GM21381 (cell line): ENCODE results near the gene OAT.
"Not testable (repeated sequence)": the region's sequence is repeated elsewhere in the genome, so short reads cannot be mapped to it uniquely, and the experiment has no call there.

Experiments
- ATAC-seq: cut with Tn5 transposase; IDR thresholded peaks from one replicate; pipeline ENCODE4 v1.9.1; 2021; ENCODE audit warnings: mild to moderate bottlenecking, moderate library complexity; ENCODE audit not compliant: unreplicated experiment

OAT gene

DNA sequence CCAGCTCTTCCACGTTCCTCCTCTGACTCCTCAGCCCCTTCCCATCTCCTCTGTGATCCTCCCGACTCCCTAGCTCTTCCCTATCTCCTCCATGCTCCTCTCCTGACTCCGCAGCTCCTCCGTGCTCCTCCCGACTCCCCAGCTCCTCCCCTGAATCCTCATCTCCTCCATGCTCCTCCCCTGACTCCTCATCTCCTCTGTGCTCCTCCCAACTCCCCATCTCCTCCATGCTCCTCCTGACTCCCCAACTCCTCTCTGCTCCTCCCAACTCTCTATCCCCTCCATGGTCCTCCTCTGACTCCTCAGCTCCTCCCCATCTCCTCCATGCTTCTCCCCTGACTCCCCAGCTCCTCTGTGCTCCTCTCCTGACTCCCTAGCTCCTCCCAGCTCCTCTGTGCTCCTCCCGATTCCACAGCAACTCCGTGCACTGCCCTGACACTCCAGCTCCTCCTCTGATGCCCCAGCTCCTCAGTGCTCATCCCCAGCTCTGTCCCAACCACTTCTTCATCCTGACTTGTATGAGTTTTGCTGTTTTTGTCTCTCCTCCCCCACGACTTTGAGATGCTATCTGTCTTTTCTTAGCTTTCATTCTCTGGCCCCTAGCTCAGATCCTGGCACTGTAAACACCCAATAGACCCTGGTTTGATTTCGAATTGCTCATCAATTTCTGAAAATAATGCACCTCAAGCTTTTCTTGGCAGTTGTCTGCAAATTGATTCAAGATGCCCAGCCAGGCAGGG is 38.3 kb downstream of the OAT start:
- no peak for ATAC-seq

DNA sequence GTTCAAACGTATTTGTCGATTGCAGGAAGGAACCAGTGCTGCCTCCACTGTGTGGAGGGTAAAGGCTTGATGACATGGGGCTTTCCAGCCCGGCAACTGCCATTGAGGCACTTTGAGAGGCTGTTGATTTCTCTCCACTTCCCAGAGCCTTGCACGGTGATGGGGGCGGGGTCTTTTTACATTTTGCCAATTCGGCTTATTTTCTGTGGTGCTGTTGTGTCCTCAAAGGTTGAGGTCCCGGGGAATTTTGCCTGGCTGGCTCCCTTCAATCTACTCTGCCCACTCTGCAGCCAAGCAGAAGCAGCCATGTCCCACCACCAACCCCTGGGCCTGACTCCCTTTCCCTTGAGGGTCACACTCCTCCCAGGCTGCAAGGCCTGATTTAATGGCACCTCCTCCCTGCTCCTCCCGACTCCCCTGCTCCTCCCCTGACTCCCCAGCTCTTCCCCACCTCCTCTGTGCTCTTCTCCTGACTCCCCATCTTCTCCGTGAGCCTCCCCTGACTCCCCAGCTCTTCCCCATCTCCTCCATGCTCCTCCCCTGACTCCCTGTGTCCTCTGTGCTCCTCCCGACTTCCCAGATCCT is 39.0 kb downstream of the OAT start:
- no peak for ATAC-seq

DNA sequence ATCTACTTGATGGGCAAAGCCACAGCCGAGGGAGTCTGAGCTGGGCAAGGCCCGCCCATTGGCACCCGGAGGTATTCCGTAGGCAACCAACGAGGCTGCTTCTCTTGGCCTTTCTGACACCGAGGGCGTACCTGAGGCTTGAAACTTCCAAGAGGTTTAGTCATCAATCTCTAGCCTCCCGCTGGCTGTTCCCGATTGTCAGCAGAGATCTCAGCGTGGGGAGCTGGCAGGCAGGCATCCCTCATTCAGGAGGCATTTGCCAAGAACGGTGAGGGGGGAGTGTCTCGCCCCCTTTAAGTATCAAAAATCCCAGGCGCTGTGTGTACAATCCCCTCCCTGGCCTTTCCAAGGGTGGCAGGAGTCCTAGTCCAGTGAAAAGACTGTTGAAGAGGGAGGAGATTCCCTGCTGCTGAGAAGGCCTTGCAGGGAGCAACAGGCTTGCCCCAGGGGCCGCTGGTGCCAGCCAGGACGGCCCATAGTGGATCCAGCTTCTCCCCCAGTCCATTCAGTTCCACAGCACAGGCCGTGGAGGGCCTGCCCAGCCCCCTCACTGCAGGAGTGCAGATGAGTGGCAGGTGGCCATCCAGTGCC is 39.7 kb downstream of the OAT start:
- no peak for ATAC-seq

DNA sequence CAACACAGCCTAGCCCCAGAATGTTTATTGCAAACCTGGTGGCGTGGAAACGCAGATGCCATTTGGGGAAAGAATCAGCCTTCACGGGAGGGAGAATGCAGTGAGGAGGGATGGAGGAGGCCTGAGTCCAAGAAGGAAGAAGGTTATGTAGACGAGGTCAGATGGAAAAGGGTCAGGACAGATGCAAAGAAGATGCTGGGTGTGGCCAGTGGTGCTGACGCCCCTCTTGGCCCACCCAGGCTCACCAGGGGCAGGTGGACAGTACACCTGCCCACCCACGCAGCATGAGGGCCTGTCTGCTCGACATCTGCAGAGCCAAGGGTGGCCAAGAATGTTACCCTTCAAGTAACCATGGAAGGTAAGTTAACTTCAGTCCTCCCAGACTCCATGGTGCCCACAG is 40.5 kb downstream of the OAT start:
- no peak for ATAC-seq

DNA sequence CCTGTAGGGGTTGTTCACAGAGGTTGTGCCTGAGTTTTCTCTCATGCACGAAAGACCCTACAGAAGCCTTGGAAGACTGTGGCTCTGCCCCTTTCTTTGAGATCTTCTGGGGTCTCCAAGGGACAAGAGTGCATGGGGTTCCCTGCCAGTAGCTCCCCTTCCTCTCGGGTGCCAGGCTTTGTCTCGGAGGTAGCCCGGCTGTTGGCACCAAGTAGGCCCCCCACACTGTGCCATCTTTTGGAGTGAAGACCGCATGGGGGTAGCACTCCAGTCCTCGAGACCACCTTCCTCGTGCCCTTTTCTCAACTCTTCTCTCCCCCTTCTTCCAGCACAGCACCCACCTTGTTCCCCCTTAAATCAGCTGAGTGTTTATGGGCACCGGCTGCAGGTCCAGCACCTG is 41.6 kb downstream of the OAT start:
- no peak for ATAC-seq

DNA sequence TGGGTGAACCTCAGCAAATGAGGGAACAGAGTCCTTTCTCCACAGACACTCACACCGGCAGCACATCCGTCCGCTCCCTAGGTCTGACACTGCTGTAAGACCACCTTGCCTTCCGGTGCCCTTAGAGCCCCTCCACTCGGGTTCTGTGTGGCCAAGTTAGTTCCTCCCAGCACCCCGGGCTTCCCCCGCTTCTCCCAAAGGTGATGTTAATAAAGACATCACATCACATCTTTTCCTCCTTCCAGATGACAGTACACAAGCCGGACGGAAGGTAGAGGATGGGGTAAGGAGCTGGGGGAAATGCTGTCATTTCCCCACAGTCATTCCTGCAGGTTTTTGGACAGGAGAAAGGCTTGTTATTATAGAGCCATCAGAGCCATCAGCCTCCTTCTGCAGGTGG is 42.3 kb downstream of the OAT start:
- ATAC-seq: no peak

DNA sequence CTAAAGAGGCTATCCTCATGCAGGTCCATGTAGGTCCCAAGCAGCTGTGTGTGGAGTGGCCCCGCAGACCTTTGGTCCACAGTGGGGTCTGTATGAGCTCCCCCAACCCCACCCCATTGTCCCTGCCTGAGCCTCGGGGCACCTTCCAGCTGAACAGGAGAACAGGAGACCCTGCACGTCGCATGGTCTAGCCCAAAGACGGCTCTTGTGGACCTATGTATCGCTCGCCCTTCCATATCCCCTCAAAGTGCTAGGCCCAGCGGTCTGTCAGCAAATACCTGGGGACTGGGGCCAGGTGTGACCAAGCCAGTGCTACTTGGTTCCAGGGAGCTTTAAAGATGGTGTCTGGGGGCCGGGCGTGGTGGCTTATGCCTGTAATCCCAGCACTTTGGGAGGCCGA is 43.0 kb downstream of the OAT start:
- no peak for ATAC-seq

DNA sequence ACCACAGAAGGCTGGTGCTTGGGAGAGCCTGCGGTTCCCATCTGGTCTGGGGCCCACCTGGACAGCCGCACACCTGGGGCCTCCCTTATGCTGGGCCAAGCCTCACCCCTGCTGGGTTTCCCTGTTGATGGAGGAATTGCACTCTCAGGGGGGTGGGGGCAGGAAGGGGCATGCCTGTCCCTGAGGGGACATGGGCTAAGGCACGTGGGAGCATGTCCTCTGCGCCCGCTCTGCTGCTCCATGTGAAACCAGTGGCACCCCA is 43.4 kb downstream of the OAT start:
- ATAC-seq: no peak

DNA sequence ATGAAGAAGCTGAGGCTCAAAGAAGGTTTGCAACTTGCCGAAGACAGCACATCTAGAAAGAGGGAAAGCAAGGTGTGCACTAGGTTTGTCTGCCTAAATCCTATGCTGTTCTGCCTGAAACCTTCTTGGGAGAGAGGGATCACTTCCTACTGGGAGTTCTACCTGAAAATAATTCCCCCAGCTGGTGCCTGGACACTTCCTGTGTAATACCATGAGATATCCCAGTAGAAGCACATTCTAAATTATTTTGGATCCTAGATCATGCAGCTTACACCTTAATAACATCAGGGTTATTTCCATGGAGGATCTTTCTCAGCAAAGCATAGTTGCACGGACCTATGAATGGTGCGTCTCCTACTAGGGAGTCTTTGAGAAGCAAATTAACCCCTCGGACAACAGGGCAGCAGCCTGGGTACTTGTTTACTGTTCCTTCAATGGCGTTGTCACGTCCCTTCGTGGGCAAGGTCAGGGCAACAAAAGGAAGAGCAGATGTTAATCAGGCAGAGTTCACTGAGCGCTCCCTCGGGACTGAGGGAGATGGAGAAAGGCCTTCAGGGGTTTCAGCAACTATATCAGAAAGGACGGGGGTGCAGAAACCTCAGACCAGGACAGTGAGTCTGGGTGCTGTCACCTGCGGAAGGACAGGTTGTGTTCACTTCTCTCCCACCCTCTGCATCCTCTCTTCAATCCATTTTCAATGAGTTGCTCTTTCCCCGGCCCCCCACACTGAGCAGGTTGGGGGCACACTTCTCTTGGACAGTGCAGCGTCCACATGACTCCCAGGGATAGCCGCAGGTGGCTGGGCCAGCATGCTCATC is 44.0 kb downstream of the OAT start:
- ATAC-seq: no peak

DNA sequence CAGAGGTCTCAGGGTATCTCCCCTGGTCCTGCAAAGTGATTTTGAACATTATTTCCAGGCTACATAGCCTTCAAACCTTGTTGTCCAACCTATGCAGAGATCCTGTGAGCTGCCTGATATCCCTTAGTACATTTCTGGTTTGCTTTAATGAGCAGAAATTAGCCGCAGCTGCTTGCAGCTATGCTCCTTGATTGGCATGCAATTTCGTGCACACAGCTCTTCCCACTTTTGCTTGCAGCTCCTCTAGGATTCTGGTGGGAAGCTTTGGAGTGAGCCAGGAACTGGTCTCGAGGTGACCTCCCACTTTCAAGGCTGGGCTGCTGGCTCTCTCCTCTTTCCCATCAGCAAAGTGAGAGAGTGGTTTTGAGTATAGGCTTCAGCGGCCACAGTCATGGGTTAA is 45.8 kb downstream of the OAT start:
- ATAC-seq: no peak

DNA sequence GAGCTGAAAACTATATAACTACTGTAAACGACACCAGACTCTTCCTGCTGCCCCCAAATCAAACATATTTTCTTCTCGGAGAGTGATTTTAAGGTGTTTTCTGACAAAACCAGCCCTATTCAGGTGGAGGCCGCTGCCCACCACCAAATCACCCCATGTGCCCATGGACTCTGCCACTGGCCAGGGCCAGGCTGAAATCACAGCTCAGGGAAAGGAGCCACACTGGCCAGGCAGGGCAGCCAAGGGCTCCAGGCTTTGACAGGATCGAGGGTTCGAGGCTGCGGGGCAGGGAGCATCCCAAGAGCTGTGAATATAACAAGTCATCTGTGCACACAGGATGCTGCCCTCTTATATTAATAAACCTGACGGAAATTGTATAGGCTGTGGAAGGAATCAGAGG is 48.3 kb downstream of the OAT start:
- no peak for ATAC-seq

DNA sequence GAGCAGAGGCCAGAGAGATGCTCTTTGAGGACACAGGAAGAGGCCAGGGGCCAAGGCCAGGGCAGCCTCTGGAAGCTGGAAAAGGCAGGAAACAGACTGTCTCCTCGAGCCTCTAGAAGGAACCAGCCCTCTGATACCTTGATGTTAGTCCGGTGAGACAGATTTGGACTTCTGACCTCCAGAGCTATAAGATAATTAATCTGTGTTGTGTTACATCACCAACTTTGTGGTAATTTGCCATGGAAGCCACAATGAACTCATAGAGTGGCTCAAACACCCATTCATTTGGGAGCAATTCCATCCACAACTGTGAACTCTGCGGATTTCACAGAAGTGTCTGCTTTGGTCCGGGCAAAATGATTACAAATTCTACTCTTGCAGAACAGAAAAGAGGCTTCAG is 48.7 kb downstream of the OAT start:
- ATAC-seq: no peak

DNA sequence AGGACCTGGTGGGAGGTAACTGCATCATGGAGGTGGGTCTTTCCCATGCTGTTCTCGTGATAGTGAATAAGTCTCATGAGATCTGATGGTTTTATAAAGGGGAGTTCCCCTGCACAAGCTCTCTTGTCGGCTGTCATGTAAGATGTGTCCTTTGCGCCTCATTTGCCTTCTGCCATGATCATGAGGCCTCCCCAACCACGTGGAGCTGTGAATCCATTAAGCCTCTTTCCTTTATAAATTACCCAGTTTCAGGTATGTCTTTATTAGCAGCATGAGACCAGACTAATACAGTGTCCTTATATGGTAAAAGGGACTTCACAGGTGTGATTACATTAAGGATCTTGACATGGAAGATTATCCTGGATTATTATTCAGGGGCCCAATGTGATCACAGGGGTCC is 49.2 kb downstream of the OAT start:
- not testable (repeated sequence) for ATAC-seq

DNA sequence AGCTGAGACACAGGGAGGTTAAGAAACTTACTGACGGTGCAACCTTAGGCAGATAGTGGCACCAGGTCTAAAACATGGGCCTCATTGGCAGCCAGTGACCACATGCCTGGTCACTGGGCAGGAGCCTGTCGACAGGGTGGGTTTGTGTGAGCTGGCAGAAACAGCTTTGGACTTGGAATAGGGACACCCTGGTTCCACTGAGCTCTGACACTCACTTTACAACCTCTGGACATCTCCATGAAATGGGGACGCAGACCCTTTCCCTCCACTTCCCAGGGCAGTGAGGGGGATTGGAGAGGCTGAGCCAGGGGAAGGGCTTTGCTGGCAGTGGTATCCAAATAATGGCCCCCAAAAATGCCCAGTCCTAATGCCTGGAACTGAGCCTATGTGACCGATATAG is 49.7 kb downstream of the OAT start:
- no peak for ATAC-seq

DNA sequence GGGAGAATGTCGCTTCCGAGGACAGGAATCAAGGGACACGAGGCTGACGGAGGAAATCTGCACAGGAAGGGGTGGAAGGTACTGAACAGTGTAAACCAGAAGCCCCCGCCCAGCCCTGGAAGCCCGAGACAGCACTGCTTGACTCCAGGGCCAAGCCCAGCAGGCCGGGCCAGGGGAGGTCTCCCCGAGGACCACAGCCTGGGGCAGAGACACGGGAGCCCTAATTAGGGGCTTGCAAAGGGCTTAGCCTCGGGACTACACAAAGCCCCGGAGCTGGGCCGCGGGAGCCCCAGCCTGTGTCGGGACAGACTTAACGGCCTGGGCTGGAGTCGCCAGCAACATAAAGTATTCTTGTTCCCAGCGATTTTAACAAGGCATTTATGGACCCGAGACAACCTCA is 50.8 kb downstream of the OAT start:
- no peak for ATAC-seq

DNA sequence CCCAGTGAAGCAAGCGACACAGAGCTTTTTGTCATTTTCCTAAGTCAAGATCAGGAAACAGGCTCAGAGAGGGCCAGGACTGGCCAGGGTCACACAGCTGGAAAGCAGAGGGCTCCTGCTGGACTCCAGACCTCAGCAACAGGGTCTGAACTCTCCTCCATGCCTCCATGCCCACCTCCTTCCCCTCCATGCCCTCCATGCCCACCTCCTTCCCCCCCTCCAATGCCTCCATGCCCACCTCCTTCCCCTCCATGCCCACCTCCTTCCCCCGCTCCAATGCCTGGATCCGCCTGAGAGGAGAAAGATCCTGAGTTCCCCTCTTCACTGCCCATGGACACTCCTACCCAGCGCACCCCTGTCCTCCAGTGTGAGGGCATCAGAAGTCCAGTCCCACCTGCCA is 51.3 kb downstream of the OAT start:
- ATAC-seq: no peak

DNA sequence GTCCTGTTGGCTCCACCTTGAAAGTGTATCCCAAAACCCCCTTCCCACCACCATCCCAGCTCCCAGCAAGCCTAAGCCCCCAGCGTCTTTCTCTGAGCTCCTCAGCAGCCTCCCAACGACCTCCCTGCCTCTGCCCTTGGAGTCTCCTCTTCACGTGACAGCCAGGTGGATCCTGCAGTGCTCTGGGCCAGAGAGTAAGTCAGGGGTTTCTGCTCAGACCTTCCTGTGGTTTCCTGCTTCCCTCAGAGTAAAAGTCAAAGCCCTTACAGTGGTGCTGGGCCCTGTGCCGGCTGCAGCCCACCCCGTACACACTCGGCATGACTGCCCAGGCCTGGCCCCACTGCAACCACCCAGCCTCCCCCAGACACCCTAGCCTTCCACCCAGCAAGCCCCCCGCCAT is 51.9 kb downstream of the OAT start:
- no peak for ATAC-seq

DNA sequence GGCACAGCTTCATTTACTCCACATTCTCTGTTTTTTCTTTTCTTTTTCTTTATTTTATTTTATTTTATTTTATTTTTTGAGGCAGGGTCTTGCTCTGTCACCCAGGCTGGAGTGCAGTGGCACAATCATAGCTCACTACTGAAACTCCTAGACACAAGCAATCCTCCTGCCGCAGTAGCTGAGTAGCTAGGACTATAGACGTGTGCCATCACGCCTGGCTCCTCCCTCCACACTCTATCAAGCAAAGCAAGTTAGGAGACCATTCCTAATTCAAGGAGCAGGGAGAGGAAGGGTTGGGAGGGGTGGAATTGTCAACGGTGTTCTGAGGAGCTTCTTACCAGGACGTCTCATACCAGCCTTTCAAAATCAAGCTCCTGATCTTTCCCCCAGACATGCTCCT is 52.4 kb downstream of the OAT start:
- no peak for ATAC-seq

DNA sequence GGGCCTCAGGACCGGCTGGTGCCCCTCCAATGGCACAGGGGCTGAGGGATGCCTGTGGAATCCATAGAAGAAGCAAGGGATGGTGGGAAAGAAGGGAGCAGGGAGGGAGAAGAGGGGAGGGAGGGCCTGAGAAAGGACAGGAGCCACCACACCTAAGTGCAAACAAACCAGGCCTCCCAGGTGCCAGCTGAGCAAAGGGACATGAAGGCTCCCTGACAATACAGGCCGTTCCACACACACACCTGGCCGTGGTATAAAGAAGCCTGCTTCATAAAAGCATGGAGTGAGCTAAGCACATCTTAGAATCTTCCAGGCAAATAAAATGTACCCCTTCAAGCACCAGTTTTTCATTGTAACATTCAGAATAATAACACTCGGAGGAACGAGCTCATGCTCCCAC is 54.0 kb downstream of the OAT start:
- ATAC-seq: no peak

DNA sequence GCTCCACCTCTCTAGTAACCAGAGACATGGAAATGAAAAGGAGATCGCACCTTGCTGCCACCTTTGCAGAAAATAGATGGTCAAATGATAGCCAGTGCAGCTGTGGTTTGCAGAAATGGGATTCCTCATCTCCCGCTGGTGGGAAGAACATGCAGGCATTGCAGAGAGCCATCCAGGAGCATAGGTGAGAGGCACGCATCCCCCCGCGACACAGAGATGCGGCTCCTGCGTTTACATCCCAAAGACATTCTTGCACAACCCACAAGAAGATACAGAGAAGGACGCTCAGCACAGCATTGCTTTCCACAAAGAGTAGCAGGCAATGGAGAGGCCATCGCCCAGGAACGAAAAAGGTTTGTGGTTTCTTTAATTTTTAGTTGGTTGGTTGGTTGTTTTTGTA is 56.2 kb downstream of the OAT start:
- ATAC-seq: no peak

DNA sequence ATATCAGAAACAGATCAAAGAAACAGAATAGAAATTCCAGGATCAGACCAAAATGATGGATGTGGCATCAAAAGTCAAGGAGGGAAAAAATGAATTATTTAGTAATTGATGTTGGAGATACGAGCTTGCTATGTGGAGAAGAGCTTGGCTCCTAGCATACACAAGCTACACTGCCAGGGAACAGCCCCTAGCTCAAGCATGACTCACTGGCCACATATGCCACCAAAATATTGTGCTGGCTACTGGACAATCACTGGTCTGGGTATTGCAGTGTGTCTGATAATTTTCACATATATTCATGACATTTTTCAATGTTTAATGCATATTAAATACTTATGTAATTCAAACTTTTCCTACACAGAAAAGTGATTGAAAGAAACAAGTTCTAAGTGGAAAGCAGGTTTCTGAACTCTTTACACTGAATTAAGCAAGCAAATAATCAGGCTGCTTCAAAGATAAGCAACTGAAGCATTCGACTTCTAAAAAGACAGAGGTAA is 59.3 kb downstream of the OAT start:
- no peak for ATAC-seq

DNA sequence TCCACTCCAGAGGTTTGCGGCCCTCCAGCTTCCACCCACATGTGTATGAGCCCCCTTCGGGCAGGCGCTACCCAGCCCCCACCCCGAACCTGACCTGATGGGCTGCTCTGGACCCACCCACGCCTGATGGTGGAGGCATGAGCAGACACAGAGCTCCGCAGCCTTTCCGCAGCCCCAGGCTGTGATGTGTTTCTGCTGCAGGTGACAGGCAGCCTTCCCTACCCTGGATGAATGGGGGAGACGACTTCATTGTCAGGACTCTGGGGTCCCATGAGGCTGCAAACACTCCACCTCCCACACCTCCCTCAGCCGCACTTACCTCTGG is 61.2 kb downstream of the OAT start:
- no peak for ATAC-seq
